T-helper 17 cell (primary cell): ENCODE results near the gene BID. TPM values are rescaled to one million over a fixed set of nuclear protein-coding genes. Genes with fewer than 3 reads are reported as not detected.

Experiments used
- ATAC-seq: fragments of 150-1000 bp; cut with Tn5 transposase; 2 replicates; pipeline ENCODE4 v1.10.0; 2021; ENCODE audit warnings: mild to moderate bottlenecking, moderate library complexity
- DNase-seq, 3 donors: peaks; one replicate each; pipeline versions ENCODE4 v3.0.0 to v3.0.0-alpha.2; 2020 to 2021
- H3K9me3 ChIP-seq: one replicate; pipeline ENCODE4 v1.7.0; 2013; ENCODE audit warnings: low read length, mild to moderate bottlenecking; ENCODE audit not compliant: control insufficient read depth, poor library complexity, severe bottlenecking
- H3K27ac Mint-ChIP-seq: one replicate; pipeline ENCODE4 v1.8.0; 2022; ENCODE audit warnings: mild to moderate bottlenecking, moderate library complexity, mixed read lengths
- H3K27me3 Mint-ChIP-seq: one replicate; pipeline ENCODE4 v1.8.0; 2022; ENCODE audit warnings: mixed read lengths
- H3K36me3 Mint-ChIP-seq: one replicate; pipeline ENCODE4 v1.8.0; 2022; ENCODE audit warnings: low read depth, mixed read lengths
- H3K4me1 Mint-ChIP-seq: one replicate; pipeline ENCODE4 v1.8.0; 2022; ENCODE audit warnings: mild to moderate bottlenecking, mixed read lengths
- H3K4me3 Mint-ChIP-seq: one replicate; pipeline ENCODE4 v1.8.0; 2022; ENCODE audit warnings: mild to moderate bottlenecking, moderate library complexity, mixed read lengths
- total RNA-seq, 4 donors: library from RNA in 2 of 4; stranded (reverse) in 2 of 4; gene quantifications; one replicate each; pipeline ENCODE4 v1.2.3 and lab custom pipeline; 2022 to 2026

BID gene
- total RNA-seq, 2 donors from 2014 or later: 18.3 to 24.2 TPM

DNA sequence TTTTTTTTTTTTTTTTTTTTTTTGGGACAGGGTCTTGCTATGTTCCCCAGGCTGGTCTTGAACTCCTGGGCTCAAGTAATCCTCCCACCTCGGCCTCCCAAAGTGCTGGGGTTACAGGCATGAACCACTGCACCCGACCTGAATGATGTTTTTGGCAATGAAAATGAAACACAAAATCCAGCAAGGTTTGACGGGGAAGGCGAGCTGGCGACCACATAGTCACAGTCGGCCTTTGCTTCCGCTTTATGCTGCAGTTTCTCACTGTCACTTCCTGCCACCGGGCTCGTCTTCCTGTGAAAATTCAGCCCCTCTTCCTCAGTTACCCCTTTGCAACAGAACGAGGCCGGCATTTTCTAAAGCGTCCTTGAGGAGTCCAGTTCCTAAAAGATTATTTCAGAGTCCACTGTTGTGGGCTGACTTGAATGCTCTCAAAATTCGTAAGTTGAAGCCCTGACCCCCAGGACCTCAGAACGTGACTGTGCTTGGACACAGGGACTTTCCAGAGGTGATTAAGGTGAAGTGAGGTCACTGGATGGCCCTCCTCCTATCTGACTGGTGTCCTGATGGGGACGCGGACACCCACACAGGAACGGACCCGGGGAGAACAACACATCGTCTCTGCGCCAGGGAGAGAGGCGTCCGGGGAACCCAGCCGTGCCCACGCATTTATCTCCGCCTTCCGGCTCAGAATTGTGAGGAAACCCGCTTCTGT, 2.9 kb upstream of the BID start:
- no peaks in the 10 kb centered on the region for H3K9me3 ChIP-seq
- peak overlapping the region; percentile 98 for H3K27ac Mint-ChIP-seq
- no peaks in the 10 kb centered on the region for H3K27me3 Mint-ChIP-seq
- ATAC-seq (peak; percentile 54), DNase-seq (peak in 2 of 3 donors; percentile 38 to 42)
- H3K36me3 Mint-ChIP-seq: no peaks in the 10 kb centered on the region
- H3K4me1 Mint-ChIP-seq: peaks cover 60% of the 10 kb centered on the region
- peak overlapping the region; percentile 95 for H3K4me3 Mint-ChIP-seq

DNA sequence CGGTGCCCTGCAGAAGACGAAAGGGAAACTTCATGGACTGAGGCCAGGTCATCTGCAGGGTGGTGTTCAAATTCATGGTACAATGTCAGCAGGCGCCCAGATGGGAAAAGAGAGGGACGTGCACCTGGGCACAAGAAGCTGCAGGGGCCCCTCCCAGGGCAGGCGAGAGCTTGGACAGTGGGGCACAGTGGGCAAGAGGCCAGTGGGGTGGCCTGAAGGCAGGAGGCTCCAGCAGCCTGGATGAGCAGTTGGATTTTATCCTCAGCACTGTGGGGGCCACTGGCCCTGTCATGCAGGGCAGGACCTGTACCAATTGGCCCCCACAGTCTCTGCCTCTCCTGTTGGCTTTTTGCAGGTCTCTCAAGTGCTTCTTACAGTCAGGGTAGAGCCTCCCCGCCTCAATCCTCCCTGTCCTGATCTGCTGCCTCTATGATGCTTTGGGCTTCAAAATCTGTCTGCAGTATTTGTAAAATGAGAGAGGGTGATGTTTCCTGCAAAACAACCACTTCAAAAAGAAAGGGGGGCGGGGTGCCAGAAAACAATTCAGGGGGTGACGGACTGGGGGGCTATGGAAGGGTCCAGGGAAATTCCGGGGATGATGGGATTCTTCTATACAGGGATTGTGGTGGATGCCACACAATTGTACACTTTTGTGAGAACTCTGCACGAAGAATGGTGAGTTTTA, 1.7 kb upstream of the BID start:
- no peak for ATAC-seq
- no peaks in the 10 kb centered on the region for H3K27me3 Mint-ChIP-seq
- H3K36me3 Mint-ChIP-seq: no peaks in the 10 kb centered on the region
- H3K4me3 Mint-ChIP-seq: peak overlapping the region; percentile 79
- peaks cover 61% of the 10 kb centered on the region for H3K4me1 Mint-ChIP-seq
- DNase-seq: no peak
- H3K9me3 ChIP-seq: no peaks in the 10 kb centered on the region
- peak overlapping the region; percentile 98 for H3K27ac Mint-ChIP-seq

DNA sequence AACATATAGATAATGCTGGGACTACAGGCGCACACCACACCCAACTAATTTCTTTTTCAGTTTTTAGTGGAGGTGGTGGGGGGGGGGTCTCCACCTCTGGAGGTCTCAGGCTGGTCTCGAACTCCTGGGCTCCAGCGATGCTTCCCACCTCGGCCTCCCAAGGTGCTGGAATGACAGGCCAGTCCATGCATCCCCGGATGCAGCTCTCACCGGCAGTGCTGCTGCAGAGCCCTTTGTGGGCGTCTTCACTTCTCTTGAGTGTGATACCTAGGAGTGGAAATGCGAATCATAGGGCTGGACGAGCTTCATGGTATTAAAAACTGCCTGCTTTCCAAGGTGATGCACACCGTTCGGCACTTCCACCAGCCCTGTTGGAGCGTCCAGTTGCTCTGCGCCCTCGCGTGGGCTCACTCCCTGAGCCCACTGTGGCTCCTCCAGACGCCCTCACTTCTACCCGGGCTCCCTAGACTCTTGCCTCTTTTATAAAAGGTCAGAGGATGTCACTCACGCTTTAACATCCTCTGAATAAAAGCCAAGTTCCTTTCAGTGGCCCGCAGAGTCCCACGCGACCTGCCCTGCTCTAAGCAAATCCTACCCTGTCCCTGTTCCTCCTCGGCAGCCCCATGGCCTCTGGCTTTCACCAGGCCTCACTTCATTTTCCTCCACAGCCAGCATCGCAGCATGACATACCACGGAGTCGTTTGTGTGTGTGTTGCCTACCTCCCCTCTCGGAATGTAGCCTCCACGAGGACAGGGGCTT, 837 bp upstream of the BID start:
- H3K9me3 ChIP-seq: no peaks in the 10 kb centered on the region
- no peaks in the 10 kb centered on the region for H3K36me3 Mint-ChIP-seq
- DNase-seq (no peak), ATAC-seq (no peak)
- H3K4me1 Mint-ChIP-seq: peaks cover 61% of the 10 kb centered on the region
- H3K4me3 Mint-ChIP-seq: peak overlapping the region; percentile 79
- peak overlapping the region; percentile 98 for H3K27ac Mint-ChIP-seq
- no peaks in the 10 kb centered on the region for H3K27me3 Mint-ChIP-seq

DNA sequence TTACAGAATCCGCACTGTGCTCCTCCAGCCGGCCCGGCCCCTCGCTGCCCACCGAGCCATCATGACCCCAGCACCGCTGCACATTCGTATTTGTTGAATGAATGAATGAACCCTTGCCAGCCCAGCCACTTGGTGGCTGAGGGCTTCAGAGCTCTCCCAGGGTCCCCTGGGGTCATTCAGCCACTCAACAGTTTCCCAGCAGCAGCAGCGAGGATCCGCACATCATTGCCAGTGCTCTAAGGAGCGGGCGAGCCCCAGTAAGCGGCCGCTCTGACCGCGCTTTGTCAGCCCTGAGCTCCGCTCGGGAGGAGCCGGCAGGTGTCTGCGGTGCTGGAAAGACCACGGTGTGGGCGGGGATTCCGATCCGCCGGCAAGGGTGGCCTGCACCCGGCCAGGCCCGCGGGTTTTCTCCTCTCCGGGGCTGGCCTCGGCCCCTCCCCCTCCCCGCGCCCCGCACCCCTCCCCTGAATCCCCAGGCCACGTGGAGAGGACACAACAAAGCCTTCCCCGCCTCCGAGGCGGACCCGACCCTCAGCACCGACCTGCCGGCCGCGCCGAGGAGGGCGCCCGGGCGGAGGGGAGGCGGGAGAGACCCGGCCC, 563 bp downstream of the BID start:
- peak overlapping the region; percentile 91 for H3K27ac Mint-ChIP-seq
- H3K4me1 Mint-ChIP-seq: peaks cover 54% of the 10 kb centered on the region
- DNase-seq (peak; percentile 42 to 56 (median 50)), ATAC-seq (peak; percentile 68)
- no peaks in the 10 kb centered on the region for H3K9me3 ChIP-seq
- peak overlapping the region; percentile 94 for H3K4me3 Mint-ChIP-seq
- no peaks in the 10 kb centered on the region for H3K36me3 Mint-ChIP-seq
- no peaks in the 10 kb centered on the region for H3K27me3 Mint-ChIP-seq

DNA sequence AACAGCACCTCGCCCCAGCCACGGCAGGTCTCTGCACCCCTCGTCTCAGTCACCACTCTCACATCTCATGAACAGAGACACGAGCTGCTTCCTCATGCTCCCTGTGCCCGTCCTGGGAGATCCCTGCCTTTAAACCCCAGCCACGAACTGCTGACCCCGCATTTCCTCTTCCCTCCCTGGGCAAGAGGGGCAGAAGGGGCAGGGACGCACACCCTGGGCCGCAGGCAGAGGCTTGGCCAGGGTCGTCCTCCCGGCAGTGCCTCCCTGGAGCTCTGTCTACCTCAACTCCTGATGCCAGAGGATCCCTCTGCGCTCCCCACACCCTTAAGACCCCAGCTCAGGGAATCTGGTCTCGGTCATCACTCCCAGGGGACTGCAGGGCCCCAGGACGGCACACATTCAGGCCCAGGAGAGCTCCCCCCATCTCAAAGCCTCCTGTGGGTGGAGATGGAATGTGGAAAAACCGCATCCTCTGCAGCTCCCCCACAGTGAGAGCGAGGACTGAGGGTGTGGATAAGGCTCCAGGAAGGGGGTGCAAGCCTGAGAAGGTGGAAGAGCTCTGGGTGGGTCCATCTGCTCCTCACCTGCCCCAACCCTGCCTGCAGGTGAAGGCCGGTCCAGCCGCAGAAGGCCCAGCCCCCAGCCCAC, 1.2 kb downstream of the BID start:
- DNase-seq (no peak), ATAC-seq (no peak)
- Mint-ChIP-seq H3K4me3 (peak overlapping the region; percentile 94), H3K27me3 (no peaks in the 10 kb centered on the region), H3K4me1 (peaks cover 52% of the 10 kb centered on the region), H3K27ac (peak overlapping the region; percentile 91), H3K36me3 (no peaks in the 10 kb centered on the region)
- no peaks in the 10 kb centered on the region for H3K9me3 ChIP-seq

DNA sequence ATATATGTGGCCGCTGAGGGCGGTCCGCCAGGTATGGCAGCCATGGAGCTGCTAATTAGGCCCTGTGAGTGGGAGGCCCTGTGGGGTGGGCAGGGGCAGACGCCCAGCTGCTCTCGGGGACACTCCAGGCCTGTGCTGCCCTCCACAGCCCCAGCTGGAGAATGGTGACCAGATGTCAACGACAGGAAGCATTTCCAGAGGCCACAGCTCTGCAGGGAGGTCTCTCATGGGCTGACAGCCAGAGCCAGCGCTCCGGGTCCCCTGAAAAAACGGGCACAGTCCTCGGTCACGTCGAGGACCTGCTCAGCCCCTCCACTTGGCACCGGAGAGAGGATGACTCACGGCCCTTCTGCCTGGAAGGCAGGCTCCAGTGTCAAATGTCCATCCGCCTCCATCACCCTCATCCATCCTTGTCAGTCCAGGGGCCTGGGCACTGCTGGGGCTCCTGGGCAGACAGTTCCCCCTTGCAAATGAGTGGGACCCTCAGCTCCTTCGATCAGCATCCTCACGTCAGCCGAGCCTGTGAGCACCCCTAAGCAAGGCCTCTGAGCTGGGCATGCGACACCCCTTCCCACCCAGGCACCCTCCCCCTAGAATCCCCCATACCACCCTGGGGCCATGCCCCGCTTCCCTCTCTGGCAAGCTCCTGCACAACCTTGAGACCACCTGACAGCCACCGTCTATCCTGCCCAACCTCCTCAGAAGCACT, 1.9 kb downstream of the BID start:
- Mint-ChIP-seq H3K27me3 (no peaks in the 10 kb centered on the region), H3K27ac (peak overlapping the region; percentile 91), H3K4me3 (peak overlapping the region; percentile 94), H3K36me3 (no peaks in the 10 kb centered on the region), H3K4me1 (peaks cover 52% of the 10 kb centered on the region)
- no peaks in the 10 kb centered on the region for H3K9me3 ChIP-seq
- ATAC-seq (no peak), DNase-seq (no peak)

DNA sequence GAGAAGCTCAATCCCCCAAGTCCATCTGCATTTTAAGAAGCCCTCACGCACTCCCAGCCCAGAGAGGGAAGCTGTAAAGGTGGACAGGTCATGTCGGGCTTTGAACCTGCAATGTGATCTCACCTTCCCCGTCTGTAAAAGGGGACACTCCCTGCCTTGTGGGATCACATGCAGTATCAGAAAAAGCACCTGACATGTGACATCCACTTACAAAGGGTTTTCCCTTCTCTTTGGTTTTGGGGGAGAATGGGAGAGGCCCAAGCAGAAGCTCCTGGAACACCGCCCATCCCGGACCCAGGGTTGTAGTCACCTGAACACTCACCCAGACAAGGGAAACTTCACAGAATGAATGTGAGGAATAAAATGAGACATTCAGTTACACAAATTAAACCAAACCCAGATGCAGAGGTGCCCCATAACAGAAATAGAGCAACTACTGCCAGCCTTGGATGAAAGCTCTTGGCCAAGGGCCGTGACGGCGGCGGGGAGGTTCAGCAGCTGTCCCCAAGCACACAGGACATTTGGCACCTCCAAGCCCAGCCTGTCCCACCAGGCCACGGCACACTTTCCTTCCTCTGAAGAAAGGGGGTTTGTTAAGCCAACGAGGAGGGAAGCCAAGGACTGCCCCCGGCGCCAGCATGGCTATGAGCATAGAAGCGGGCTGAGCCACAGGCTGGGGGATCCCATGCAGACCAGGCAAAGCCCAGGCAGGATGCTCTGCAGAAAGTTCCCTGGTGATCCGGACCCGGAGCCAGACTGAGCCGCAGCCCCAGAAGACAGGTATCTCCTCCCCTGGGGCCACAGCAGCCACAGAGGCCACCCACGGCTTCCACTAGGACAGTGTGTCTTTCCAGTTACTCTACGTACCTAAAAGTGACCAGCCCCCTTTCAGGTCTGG, 3.8 kb downstream of the BID start:
- DNase-seq (no peak), ATAC-seq (no peak)
- H3K36me3 Mint-ChIP-seq: no peaks in the 10 kb centered on the region
- peaks cover 39% of the 10 kb centered on the region for H3K4me1 Mint-ChIP-seq
- no peaks in the 10 kb centered on the region for H3K9me3 ChIP-seq
- H3K27ac Mint-ChIP-seq: peak overlapping the region; percentile 77
- no peak overlapping the region for H3K4me3 Mint-ChIP-seq
- H3K27me3 Mint-ChIP-seq: no peaks in the 10 kb centered on the region

DNA sequence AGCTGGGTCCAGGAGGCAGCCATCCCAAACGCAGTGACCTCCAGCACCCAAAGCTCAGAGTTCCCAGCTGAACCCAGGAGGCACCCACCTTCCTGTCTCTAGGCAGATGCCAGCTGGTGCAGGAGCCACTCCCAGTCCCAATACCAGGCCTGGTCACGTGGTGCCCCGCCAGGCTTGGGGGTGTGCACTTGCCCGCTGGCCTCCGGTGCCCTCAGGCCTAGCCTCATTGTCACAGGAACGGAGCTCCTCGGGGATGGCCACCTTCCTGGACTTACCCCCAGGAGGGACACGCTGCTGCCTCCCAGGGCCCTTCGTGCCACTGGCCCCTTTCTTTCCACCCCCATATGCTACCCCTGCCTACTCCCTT, 4.6 kb downstream of the BID start:
- no peaks in the 10 kb centered on the region for H3K27me3 Mint-ChIP-seq
- H3K36me3 Mint-ChIP-seq: no peaks in the 10 kb centered on the region
- DNase-seq (no peak), ATAC-seq (no peak)
- peaks cover 36% of the 10 kb centered on the region for H3K4me1 Mint-ChIP-seq
- H3K27ac Mint-ChIP-seq: peak overlapping the region; percentile 77
- no peaks in the 10 kb centered on the region for H3K9me3 ChIP-seq
- H3K4me3 Mint-ChIP-seq: no peak overlapping the region

DNA sequence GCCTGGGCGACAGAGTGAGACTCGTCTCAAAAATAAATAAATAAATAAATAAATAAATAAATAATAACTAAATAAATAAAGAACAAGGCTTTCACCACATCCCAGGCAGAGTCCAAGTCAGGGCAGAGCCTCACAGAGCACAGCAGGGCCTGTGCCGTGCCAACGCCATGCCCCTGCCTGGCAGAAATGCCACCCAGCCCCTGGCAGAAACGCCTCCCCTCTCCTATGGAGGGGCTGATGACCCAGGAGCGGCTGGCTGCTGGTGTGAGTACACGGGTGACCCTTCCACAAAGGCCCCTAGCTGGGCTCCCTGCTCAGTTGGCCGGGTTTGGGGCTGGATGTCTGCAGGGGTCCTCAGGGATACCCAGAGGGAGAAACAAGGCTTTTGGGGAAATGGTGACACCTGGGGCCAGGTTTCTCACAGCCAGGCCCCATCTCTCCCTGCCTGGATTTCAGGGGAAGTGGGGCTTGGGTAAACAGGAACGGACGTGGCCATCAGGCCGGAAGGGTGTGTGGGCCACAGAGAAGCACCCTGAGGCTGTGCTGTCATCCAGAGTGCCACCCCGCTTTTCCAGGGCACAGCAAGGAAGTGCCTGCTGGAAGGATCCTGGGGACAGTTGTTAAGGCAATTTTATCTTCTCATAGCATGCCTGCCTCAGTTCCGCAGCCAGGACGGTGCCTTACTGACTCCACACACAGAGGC, 5.1 kb downstream of the BID start:
- Mint-ChIP-seq H3K27ac (peak overlapping the region; percentile 77), H3K27me3 (no peaks in the 10 kb centered on the region), H3K4me1 (peaks cover 37% of the 10 kb centered on the region)

DNA sequence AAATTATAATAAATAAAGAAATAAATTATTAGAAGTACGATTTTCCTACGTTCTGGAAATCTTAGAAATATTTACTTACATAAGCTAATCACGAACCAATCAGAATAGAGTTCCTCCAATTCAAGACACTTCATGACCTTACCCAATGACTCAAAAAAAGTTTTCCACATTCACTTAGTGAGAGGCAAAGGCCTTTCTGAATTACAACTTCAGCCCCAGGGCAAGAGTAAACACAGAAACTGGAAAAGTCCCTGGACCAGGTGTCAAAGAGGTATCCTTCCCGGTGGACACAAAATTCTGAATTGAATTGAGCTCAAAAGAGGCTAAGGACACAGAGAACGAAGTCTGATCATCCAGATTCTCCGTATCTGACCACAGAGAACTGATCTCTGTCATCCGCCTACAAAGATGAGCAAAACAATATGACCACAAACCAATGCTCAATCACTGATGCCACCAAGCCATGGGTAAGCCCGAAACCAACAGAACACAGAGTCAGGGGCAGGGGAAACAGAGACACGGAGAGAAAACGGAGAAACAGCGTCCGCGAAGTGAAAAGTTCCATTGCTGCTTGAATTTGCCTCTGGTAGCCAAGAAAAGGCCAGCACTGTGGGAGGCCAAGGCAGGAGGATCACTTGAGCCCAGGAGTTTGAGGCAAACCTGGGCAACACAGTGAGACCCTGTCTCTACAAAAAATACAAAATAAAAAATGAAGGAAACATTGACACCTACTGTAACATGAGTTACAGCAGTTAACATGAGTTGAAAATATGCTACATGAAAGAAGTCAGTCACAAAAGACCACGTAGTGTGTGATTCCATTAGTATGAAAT, 6.8 kb downstream of the BID start:
- H3K9me3 ChIP-seq: no peaks in the 10 kb centered on the region
- no peaks in the 10 kb centered on the region for H3K27me3 Mint-ChIP-seq
- peak overlapping the region; percentile 98 for H3K27ac Mint-ChIP-seq
- H3K36me3 Mint-ChIP-seq: no peaks in the 10 kb centered on the region
- peak in 1 of 3 donors; percentile 34 for DNase-seq
- peak; percentile 90 for ATAC-seq
- peak overlapping the region; percentile 91 for H3K4me3 Mint-ChIP-seq
- peaks cover 29% of the 10 kb centered on the region for H3K4me1 Mint-ChIP-seq

More for the DNA sequence above, 5.1 kb downstream of the BID start:
- no peaks in the 10 kb centered on the region for H3K36me3 Mint-ChIP-seq
- H3K4me3 Mint-ChIP-seq: no peak overlapping the region
- DNase-seq: no peak
- no peak for ATAC-seq
- H3K9me3 ChIP-seq: no peaks in the 10 kb centered on the region
